ENCODE data around the gene STXBP5.
"Not testable (repeated sequence)": the region's sequence is repeated elsewhere in the genome, so short reads cannot be mapped to it uniquely, and the experiment has no call there.

Gene STXBP5

GRCh38 chr6:147246853-147247635 is 42.8 kb downstream of the STXBP5 start:
- no peak for DNase-seq (ENCODE audit: low spot score)

- no peak for DNase-seq (ENCODE audit: low spot score)
These were observed 44.6 kb downstream of the STXBP5 start for GRCh38 chr6:147248859-147249258.

- DNase-seq (ENCODE audit: low spot score): no peak
These were observed 46.9 kb downstream of the STXBP5 start for GRCh38 chr6:147251072-147251471.

- not testable (repeated sequence) for DNase-seq (ENCODE audit: low spot score)
These were observed 50.8 kb downstream of the STXBP5 start for GRCh38 chr6:147254929-147255473.

GRCh38 chr6:147255948-147256674 is 51.9 kb downstream of the STXBP5 start:
- DNase-seq (ENCODE audit: low spot score): no peak

GRCh38 chr6:147257760-147258159 is 53.5 kb downstream of the STXBP5 start:
- DNase-seq (ENCODE audit: low spot score): no peak

GRCh38 chr6:147260091-147260490 is 55.9 kb downstream of the STXBP5 start:
- DNase-seq (ENCODE audit: low spot score): no peak

GRCh38 chr6:147262946-147263345 is 58.7 kb downstream of the STXBP5 start:
- DNase-seq (ENCODE audit: low spot score): no peak

- DNase-seq (ENCODE audit: low spot score): no peak
These were observed 62.6 kb downstream of the STXBP5 start for GRCh38 chr6:147266821-147267220.

- DNase-seq (ENCODE audit: low spot score): no peak
These were observed 63.4 kb downstream of the STXBP5 start for GRCh38 chr6:147267658-147268057.

- no peak for DNase-seq (ENCODE audit: low spot score)
These were observed 64.0 kb downstream of the STXBP5 start for GRCh38 chr6:147268254-147268653.

GRCh38 chr6:147274012-147274411 is 69.8 kb downstream of the STXBP5 start:
- no peak for DNase-seq (ENCODE audit: low spot score)

GRCh38 chr6:147274776-147275175 is 70.6 kb downstream of the STXBP5 start:
- no peak for DNase-seq (ENCODE audit: low spot score)

- no peak for DNase-seq (ENCODE audit: low spot score)
These were observed 74.7 kb downstream of the STXBP5 start for GRCh38 chr6:147278891-147279290.

- DNase-seq (ENCODE audit: low spot score): no peak
These were observed 75.2 kb downstream of the STXBP5 start for GRCh38 chr6:147279427-147279826.

- DNase-seq (ENCODE audit: low spot score): no peak
These were observed 77.8 kb downstream of the STXBP5 start for GRCh38 chr6:147281895-147282565.

GRCh38 chr6:147282566-147282959 is 78.3 kb downstream of the STXBP5 start:
- no peak for DNase-seq (ENCODE audit: low spot score)

- DNase-seq (ENCODE audit: low spot score): no peak
These were observed 79.2 kb downstream of the STXBP5 start for GRCh38 chr6:147283460-147283859.

GRCh38 chr6:147285087-147285855 is 81.1 kb downstream of the STXBP5 start:
- DNase-seq (ENCODE audit: low spot score): peak; percentile 29

GRCh38 chr6:147287869-147288271 is 83.7 kb downstream of the STXBP5 start:
- DNase-seq (ENCODE audit: low spot score): no peak

- no peak for DNase-seq (ENCODE audit: low spot score)
These were observed 92.9 kb downstream of the STXBP5 start for GRCh38 chr6:147297124-147297523.
